ENCODE measurements around the gene ZNF195. TPM values are rescaled to one million over a fixed set of nuclear protein-coding genes. Genes with fewer than 3 reads are reported as not detected.

The ZNF195 gene
- total and polyA plus RNA-seq, 2 donors from 2014 or later = 12.9 to 25.3 TPM

GRCh38 chr11:3357302-3357701 lies 21.6 kb downstream of the ZNF195 start:
- TF ChIP-seq CTCF (IDR thresholded peaks at IDR 0.05; ENCODE audit: borderline replicate concordance, extremely low read depth, insufficient read depth) = no peak
- no peak overlapping the region for H3K27ac ChIP-seq (ENCODE audit: low read depth in 2 of 2, low read length in 2 of 2)
- no peak for DNase-seq
- peaks cover 25 to 32% (median 27%) of the 10 kb centered on the region in 3 donors for H3K36me3 ChIP-seq (ENCODE audit: control insufficient read depth in 2 of 3, insufficient read depth in 3 of 3, low read length in 3 of 3)
- no peak overlapping the region for H3K9ac ChIP-seq (ENCODE audit: low read length in 3 of 3)
- H3K4me1 ChIP-seq (ENCODE audit: control insufficient read depth in 2 of 3, insufficient read depth in 2 of 3, low read depth in 1 of 3, low read length in 3 of 3) = no peaks in the 10 kb centered on the region
- H3K9me3 ChIP-seq (ENCODE audit: control insufficient read depth in 2 of 3, insufficient read depth in 1 of 3, low read length in 3 of 3) = peaks cover 11 to 77% (median 16%) of the 10 kb centered on the region in 3 donors
- FAIRE-seq = no peak
- no peaks in the 10 kb centered on the region for H3K27me3 ChIP-seq (ENCODE audit: control insufficient read depth, insufficient read depth, low read length)
- no peak overlapping the region for H3K4me3 ChIP-seq (ENCODE audit: low read length in 3 of 3)
- intact Hi-C loops (cut with DNase I) = no loop called here

GRCh38 chr11:3356858-3357257 lies 22.1 kb downstream of the ZNF195 start:
- no peak for DNase-seq
- H3K9me3 ChIP-seq (ENCODE audit: control insufficient read depth in 2 of 3, insufficient read depth in 1 of 3, low read length in 3 of 3) = peaks cover 11 to 77% (median 16%) of the 10 kb centered on the region in 3 donors

GRCh38 chr11:3353066-3353465 lies 25.9 kb downstream of the ZNF195 start:
- FAIRE-seq = no peak

More at GRCh38 chr11:3356858-3357257, 22.1 kb downstream of the ZNF195 start:
- intact Hi-C loops (cut with DNase I) = no loop called here
- no peaks in the 10 kb centered on the region for H3K4me1 ChIP-seq (ENCODE audit: control insufficient read depth in 2 of 3, insufficient read depth in 2 of 3, low read depth in 1 of 3, low read length in 3 of 3)
- H3K9ac ChIP-seq (ENCODE audit: low read length in 3 of 3) = no peak overlapping the region
- no peaks in the 10 kb centered on the region for H3K27me3 ChIP-seq (ENCODE audit: control insufficient read depth, insufficient read depth, low read length)
- H3K27ac ChIP-seq (ENCODE audit: low read depth in 2 of 2, low read length in 2 of 2) = no peak overlapping the region
- no peak for TF ChIP-seq CTCF (IDR thresholded peaks at IDR 0.05; ENCODE audit: borderline replicate concordance, extremely low read depth, insufficient read depth)
- no peak overlapping the region for H3K4me3 ChIP-seq (ENCODE audit: low read length in 3 of 3)
- FAIRE-seq = no peak
- H3K36me3 ChIP-seq (ENCODE audit: control insufficient read depth in 2 of 3, insufficient read depth in 3 of 3, low read length in 3 of 3) = peaks cover 24 to 30% (median 25%) of the 10 kb centered on the region in 3 donors

More at GRCh38 chr11:3353066-3353465, 25.9 kb downstream of the ZNF195 start:
- no peak for DNase-seq
- H3K36me3 ChIP-seq (ENCODE audit: control insufficient read depth in 2 of 3, insufficient read depth in 3 of 3, low read length in 3 of 3) = no peaks in the 10 kb centered on the region
- H3K4me3 ChIP-seq (ENCODE audit: low read length in 3 of 3) = no peak overlapping the region
- H3K9ac ChIP-seq (ENCODE audit: low read length in 3 of 3) = no peak overlapping the region
- no peak overlapping the region for H3K27ac ChIP-seq (ENCODE audit: low read depth in 2 of 2, low read length in 2 of 2)
- no peaks in the 10 kb centered on the region for H3K27me3 ChIP-seq (ENCODE audit: control insufficient read depth, insufficient read depth, low read length)
- peaks cover 0 to 41% (median 3%) of the 10 kb centered on the region in 3 donors for H3K9me3 ChIP-seq (ENCODE audit: control insufficient read depth in 2 of 3, insufficient read depth in 1 of 3, low read length in 3 of 3)
- no peak for TF ChIP-seq CTCF (IDR thresholded peaks at IDR 0.05; ENCODE audit: borderline replicate concordance, extremely low read depth, insufficient read depth)
- intact Hi-C loops (cut with DNase I) = no loop called here
- no peaks in the 10 kb centered on the region for H3K4me1 ChIP-seq (ENCODE audit: control insufficient read depth in 2 of 3, insufficient read depth in 2 of 3, low read depth in 1 of 3, low read length in 3 of 3)

Measured in kidney (tissue), 14 donors.